Erythroblast (primary cell): Measurements from ENCODE around the gene LYPD6.

Experiments used
- GATA1 ChIP-seq: IDR thresholded peaks from 2 replicates; pipeline ENCODE4 v1.6.1; 2011; ENCODE audit warnings: low read depth, mild to moderate bottlenecking, control low read depth, low read length, moderate library complexity
- POLR2A ChIP-seq: IDR thresholded peaks from 2 replicates; pipeline ENCODE4 v1.6.1; 2011; ENCODE audit warnings: mild to moderate bottlenecking, low read length

- TF ChIP-seq POLR2A (no peak), GATA1 (no peak)
Observed at GRCh38 chr2:149393614-149394013, 63.2 kb downstream of the LYPD6 start.
